AG08396 (cell line): ENCODE results near the gene DAZAP1.

Experiments
- DNase-seq: peaks from one replicate; pipeline ENCODE4 v3.0.0; 2012; ENCODE audit warnings: low spot score, mixed read lengths

Gene DAZAP1

DNA sequence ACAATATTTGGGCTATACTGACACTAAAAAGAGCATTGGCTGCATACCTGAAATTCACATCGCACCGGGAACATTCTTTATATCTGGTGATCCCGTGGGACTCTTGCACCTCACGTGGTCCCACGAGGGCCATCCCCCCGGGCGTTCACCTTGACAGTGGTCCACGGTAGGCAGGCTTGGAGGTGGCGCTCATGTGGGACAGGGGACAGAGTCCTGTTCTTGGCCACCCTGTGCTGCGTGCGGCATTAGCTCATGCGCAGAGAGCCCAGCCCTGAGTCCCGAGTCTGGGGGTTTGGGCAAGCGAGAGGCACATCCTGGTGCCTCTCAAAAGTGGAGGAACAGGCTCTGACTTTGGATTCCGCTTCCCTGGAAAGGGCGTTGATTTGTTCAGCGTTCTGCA, 13.5 kb upstream of the DAZAP1 start:
- DNase-seq = no peak

DNA sequence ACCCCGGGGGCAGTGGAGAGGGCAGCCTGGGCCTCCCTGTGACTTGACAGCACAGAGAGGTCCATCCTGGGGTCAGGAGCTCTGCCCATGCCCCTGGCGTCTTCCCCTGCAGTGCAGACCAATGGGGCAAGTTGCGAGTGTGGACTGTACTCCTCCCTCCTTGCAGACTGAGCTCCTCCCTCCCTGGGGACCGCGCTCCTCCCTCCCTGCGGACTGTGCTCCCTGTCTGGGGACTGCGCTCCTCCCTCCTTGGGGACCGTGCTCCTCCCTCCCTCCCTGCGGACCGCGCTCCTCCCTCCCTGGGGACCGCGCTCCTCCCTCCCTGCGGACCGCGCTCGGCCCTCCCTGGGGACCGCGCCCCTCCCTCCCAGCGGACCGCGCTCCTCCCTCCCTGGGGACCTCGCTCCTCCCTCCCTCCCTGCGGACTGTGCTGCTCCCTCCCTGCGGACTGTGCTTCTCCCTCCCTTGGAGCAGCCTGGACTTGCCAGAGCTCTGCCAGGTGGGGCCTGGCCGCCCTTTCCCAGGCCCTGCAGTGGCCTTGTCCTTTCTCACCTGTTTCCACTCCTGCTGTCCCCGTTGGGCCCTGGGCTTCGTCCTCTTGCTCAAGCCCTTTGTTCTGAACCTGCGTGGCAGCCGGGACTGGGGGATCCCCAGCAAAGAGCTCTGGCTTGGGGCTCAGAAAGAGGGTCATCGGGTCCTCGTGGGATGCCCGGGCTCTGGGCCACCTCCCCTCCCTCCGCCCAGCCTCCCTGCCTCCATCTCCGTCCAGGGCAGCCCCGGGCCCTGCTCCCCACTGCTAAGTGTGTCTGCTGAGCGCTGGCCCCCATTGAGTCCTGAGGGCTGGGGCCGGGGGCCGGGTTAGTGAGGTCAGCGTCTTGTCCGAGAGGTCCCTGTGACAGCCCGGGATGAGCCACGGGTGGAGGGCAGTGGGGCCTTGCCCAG, 12.9 kb upstream of the DAZAP1 start:
- no peak for DNase-seq

DNA sequence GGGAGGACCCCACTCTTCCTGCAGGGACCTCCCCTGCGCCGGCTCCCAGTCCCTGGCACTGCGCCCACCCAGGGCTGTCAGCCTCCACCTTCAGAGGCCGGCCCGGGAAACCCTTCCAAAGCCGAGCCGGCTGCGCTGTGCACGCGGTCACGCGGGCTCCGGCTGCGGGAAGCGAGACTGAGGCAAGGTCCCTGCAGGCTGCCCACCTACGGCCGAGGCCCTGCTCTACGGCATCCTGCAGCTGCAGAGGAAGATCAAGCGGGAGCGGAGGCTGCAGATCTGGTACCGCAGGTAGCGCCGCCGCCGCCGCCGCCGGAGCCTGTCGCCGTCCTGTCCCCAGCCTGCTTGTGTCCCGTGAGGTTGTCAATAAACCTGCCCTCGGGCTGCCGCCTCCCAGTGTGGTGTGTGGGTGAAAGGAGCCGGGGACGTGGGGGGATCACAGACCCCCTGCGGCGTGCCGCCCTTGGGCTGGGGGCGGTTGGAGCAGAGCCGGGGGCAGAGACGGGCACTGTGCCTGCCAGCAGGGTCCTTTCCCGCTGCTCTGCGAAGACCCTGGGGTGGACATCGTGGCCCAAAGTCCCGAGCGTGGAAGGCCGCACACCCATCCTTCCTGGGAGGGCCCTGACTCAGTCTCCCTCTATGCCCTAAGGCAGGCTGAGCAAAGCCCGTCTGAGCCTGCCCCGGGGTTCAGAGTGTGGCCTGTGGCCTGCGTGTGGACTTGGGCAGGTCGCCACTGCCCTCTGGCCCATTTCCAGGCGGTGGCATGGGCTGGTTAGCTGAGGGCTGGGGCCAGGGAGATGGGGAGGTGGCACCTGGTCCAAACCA, 12.0 kb upstream of the DAZAP1 start:
- no peak for DNase-seq

DNA sequence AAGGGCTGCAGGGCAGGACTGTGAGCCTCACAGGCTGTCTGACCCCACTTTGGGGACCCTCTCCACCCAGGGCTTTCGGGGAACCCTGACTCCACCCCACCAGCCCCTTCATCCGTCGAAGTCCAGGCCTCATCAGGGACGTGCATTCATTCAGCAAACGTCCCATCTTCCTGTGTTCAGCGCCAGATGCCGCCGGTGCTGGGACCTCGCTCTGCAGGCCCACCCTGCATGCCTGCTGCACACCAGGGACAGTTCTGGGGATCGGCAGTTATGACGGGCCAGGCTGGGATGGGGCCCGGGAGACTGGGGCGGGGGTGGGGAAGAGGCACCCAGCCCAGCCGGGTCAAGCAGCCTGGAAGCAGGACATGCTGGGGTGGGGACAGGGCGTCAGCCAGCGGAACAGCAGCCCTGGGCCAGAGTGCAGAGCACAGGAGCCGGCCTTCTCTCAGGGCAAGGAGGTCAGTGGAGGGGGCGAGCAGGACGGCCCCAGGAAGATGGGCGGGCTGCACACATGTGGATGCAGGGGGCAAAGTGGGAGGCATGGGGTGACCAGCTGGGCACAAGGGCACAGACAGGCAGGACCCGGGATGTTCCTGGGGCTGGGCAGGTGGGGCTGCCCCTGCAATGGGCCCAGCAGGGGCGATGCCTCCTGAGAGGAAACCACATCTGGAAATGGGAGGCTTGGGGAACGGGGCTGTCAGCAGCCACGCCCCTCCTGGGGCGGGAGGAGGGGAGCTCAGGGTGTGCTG, 11.2 kb upstream of the DAZAP1 start:
- DNase-seq = no peak

DNA sequence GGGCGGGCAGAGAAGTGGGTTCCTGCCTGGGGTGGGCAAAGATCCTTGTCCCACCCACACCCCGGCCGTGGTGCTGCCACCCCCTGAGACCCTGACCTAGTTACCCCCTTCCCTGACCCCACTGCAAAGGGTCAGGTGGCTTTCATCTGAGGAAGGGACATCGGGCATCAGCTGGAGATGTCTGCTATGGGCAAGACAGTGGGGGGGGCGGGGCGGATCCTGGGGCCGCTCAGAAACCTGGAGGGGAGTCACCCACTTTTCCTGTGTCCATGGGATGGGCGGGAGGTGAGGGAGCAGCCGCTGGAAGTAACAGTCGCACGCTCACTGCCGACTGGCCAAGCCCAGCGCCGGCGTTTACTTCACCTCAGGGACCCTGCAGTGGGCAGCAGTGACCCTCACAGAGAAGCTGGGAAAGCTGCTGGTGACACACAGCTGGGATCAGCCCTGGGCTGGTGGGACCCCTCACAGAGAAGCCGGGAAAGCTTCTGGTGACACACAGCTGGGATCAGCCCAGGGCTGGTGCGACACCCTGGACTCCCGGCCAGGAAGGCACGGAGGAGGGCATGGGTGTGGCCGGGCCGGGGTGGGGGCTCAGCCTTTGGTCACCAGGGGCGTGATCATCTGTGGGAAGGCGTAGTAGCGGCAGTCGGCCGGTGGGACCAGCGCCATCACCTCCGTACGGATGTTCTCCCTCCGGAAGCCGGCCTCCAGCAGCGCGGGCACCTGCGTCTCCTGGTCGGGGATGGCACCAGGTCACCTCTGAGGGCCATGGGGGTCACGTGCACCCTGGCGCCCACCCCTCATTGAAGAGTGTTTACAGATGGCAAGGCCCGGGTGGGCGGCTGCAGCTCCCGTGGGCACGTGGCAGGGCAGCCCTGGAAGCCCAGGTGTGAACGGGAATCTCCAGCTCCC, 10.4 kb upstream of the DAZAP1 start:
- no peak for DNase-seq

DNA sequence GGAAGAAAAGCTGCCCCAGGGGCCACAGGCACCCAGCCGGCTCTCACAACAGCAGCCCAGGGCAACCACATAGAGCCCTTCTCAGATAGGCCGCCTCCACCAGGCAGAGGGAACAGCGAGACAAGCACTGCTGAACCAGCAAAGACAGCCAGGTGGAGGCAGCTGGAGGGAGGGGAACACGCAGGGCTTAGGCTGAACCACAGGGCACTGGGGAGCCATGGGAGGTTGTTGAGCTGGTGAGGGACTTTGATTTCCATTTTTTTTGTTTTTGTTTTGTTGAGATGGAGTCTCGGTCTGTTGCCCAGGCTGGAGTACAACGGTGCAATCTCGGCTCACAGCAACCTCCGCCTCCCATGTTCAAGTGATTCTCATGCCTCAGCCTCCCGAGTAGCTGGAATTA, 9.5 kb upstream of the DAZAP1 start:
- no peak for DNase-seq

DNA sequence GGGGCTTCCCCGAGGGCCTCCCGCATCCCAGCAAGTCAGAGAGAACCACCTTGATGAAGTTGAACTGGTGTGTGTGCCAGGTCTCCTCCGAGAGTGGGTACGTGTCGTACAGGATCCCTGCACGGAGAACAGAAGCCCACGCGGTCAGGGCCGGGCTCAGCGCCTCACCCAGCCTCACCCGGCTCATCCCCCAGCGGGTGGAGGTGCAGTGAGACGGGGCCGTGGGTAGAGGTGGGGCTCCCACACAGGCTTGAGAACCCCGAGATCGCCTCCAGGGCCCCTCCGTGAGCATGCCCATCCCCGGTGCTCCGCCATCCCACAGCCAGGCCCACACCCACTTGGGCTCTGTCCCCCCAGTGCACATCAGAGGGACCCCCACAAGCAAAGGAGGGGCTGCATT, 8.3 kb upstream of the DAZAP1 start:
- no peak for DNase-seq

DNA sequence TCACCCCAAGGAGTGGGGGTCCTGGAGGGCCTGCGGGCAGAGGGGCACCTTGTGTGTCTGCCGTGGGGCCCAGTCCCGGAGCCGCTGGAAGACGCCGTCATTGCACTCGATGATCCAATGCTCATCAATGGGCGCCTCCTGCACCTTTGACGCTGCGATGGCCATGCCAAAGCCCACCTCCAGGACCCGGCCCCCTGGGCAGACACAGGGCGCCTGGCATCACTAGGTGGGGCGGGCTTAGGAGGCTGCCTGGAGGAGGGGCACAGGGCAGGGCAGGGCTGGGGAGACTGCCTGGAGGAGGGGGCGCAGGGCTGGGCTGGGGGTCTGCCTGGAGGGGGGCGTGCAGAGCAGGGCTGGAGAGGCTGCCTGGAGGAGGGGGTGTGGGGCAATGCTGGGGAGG, 7.6 kb upstream of the DAZAP1 start:
- no peak for DNase-seq

DNA sequence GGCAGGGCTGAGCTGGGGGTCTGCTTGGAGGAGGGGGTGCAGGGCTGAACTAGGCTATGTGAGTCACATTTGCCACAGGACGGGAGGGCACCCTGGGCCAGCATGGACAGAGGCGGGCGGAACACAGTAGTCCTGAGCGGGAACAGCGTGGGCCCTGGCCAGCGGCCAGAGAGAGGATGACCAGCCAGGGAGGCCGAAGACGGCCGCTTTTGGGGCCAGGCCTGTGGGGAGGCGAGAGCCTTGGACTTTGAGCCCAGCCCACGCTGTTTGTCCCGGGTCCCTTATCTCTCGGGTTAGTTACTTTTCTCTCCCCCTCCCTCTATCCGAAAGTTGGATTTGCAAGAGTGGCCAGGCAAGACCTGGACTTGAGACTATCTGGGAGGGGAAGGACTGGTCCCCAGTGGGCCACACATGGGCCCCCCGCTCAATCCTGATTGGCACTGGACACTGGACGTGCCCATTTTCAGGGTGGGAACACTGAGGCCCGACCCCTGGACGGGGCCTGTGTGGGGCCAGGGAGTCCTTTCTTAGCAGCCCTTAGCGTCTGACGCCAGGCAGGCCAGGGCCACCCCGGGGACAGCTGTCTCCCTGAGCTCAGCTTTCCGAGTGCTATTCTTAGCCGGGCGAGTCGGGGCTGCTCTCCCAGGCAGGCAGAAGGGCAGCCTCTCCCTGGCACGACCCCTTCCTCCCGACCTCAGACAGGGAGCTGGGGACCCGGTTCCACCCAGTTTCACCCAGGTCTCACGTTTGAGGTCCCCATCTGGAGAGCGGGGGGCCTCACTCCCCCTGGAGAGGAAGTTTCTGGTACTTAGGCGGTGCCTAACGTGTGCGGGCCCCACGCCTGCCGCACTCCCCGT, 6.9 kb upstream of the DAZAP1 start:
- peak; percentile 73 for DNase-seq

DNA sequence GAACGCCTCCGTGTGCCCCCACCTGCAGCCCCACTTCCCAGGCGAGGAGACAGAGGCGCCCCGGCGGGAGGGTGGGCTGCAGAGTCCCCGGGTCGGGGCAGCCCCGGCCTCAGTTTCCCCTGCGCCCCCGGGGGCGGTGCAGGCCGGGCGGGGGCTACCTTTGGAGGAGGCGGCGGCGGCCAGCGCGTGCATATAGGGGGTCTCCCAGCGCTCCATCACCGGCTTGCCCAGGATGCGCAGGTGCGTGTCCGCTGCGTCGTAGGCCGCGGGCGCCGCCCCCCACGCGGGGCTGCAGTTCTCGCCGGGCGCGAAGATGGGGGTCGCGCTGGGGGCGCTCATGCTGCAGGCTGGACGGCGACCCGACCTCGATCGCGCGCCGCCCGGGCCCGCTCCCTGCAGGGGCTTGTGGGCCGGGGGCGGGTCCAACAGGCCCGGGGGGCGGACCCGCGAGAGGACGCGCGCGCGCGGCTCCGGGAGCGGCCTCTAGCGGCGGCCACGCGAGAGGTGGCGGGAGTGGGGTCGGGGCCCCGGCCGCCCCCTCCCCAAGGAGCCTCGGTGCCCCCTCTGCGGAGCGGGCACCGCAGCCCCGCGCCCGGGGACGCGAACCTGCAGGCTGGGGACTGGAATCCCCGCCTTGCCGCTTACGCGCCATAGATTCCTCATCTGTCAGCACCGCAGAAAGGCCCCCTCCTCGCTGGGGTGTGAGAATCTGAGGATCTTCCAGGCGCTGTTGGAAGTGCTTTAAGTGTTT, 6.1 kb upstream of the DAZAP1 start, which contains the start of gene GAMT:
TSS of gene GAMT (minus strand) at position 405 of the 751 bp plus-strand sequence. CDS start at position 339, 66 bp downstream.
- DNase-seq = peak; percentile 88

DNA sequence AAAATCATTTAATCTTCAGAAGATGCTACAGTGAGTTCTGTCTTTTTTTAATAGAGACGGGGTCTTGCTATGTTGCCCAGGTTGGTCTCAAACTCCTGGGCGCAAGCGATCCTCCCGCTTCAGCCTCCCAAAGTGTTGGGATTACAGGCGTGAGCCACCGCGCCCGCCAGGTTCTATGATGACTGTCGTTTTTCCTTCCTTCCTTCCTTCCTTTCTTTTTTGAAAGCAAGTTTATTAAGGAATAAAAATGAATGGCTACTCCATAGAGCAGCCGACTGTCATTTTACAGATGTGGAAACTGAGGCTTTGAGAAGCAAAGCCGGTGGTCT, 5.5 kb upstream of the DAZAP1 start:
- DNase-seq = no peak

DNA sequence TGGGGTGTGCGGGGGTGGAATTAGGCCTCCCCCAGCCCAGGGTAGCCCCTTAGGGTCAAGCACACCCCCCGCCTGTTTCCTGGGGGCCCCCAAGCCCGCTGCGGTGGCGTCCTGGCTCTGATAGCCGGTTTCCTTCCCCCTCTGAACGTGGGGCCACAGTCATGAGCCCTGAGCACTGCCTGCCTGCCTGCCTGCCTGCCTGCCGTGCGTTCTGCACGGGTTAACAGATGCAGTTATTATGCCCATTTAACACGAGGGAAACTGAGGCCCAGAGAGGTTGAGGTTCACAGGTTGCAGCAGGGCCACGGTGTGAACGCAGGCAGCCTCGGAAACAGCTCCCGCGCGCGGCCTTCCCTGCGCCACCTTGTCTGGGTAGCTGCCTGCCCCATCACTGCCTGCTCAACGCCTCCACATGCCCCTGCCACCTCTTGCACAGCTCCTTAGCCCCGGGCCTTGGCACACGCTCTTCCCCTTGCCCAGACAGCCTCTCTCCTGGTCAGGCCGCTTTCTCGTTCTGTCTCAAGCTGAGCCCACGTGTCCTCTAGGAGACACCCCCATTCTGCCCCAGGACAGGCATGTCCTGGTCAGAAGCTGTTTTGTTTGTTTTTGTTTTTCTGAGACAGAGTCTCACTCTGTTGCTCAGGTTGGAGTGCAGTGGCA, 4.8 kb upstream of the DAZAP1 start:
- DNase-seq = no peak

DNA sequence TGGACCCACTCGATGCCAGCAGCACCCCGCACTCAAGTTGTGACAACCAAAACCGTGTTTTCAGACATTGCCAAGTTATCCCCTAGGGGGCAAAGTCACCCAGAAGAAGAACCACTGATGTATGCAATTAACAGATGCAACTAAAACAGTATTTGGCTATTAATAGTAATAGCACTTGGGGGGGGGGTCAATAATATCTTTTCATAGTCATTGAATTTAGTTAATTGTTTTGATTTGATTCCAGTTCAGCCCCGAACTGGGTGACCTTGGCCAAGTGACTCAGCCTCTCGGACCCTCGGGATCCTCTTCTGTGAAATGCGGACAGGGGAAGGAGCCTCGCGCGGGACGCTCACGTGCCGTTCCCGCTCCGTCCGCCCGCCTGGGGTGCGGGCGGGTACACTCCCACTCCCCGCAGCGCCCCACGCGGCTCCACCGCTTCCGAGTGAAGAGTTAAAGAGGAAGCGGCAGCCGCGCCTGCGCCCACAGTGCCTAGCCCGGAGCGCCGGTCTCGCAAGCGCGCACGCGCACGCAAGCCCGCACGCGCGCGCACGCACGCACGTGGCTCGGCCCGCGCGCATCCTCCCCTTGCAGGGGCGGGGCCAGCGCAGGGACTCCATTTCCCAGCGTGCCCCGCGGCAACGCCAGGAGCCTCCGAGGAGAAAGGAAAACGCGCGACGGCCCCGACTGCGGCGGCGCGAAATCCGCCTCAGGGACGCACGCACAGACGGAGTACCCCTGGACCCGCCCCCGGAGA, 435 bp upstream of the DAZAP1 start:
- peak; percentile 98 for DNase-seq

DNA sequence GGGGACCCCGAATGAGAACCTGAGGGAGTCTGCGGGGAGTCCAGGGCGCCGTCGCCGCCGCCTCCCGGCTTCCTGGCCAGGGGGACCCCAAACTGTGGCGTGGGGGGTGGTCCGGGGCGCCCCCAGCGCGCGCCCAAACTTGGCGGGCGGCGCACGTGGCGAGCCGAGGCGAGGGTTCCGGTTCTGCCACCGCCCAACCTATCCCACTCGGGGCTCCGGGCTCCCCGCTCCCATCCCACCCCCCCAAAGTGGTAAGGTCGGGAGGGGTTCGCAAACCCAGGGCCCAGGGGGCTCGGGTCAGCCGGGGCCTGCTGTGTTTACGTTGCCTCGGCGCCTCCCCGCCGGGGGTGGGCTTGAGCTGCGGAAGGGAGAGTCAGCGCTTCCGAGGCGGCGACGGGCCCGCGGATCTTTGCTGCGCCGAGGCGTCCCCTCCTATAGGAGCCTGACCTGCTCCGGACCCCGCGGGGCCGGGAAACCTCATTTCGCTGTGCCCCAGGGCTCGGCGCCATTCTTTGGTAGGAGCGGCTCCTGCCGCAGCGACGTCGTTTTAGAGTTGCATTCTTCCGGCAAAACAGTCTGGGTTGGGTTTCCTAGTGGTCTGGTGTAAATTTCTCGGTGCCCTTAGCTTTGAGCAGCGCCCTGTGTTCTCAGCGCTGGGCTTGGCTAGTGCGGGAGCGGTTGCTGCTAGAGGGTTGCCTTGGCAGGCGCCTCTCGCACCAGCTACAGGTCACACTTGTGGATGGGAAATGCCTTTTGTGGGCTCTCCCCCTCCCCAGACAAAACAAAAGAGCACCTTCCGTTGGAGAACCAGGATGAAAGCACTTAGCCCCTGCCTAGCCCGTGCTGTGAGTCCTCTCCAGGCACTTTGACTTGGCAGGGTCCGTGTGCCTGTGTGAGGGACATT, 1.2 kb downstream of the DAZAP1 start:
- DNase-seq = peak; percentile 55

DNA sequence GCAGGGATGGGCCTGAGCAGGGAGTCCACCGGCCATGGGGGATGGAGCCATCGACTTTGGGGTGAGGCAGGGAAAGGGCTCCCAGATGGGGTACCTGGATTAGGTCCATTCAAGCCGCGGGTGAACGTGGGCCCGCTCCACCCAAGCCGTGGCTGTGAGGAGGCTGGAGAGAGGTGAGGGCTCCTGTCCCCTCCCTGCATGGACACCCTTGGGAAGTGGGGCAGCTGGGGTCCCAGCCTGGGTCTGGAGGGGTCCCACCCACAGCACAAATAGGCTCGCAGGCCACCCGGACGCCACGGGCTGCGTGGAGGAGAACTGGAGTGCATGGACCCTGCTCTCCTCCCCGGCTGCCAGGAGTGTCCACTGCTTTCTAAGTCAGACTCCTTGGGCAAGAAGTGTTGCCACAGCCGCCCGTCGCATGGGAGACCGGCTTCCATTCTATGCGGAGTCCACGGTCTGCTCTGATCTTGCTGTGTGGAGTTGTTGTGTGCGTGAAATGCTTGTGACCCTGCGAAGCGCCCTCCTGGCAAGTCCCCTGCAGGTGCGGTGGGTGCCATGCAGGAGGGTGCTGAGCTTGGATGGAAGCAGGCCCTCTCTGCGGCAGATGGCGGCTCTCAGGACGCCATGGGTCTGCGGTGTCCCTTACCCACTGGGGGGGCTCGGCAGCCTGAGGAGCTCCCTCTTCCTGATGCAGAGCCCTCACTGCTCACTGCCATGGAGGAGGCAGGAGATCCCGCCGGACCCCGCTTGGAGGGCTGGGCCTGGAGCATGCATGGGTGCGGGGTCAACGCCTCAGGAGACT, 2.0 kb downstream of the DAZAP1 start:
- DNase-seq = no peak

DNA sequence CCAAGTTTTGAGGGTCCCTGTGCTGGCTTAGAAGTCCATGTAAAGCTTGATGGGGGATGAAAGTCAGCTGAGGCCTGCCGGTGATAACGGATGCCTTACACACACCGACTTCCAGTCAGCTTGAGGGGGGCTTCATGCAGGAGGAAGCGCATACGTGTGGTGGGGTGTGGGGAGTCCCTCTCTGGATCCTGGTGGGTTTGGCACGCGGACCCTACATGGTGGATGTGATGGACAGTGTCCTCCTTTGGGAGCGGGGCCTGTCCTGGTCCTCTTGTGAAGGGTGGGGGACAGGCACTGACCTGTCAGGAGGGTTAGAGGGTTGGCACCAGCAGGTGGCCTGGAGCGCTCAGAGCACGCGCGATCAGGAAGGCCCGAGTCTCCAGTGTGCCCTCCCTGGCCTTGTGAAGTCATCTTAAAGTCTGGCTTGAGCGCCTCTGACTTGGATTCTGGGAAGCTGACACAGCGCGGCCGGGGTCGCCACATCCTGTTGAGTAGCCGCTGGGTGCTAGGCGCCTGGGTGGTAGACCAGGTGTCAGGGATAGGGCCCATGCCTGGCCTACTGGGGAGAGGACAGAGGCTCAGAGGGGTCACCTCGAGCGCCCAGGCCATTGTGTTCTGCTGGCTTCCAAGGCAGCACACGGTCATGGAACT, 2.9 kb downstream of the DAZAP1 start:
- no peak for DNase-seq
